HUES64 (cell line): ENCODE results near the gene TOX3.
A peak's percentile ranks its signal among the peaks of the same experiment; 100 is the strongest.

ENCODE experiments used
- H3K27ac ChIP-seq: 2 replicates; pipeline ENCODE4 v1.7.0; 2013; ENCODE audit warnings: low read depth, low read length, inconsistent platforms
- H3K27me3 ChIP-seq: 2 replicates; pipeline ENCODE4 v1.6.1; 2013; ENCODE audit warnings: mild to moderate bottlenecking, low read length; ENCODE audit not compliant: insufficient read depth
- H3K36me3 ChIP-seq: 2 replicates; pipeline ENCODE4 v1.6.1; 2013; ENCODE audit warnings: mild to moderate bottlenecking, low read length; ENCODE audit not compliant: insufficient read depth
- H3K4me1 ChIP-seq: 2 replicates; pipeline ENCODE4 v1.6.1; 2013; ENCODE audit warnings: mild to moderate bottlenecking, low read length, moderate library complexity; ENCODE audit not compliant: insufficient read depth
- H3K4me3 ChIP-seq: 2 replicates; pipeline ENCODE4 v1.5.1; 2013; ENCODE audit warnings: mild to moderate bottlenecking, low read length, moderate library complexity
- H3K9ac ChIP-seq: 2 replicates; pipeline ENCODE4 v1.6.1; 2013; ENCODE audit warnings: mild to moderate bottlenecking, low read depth, low read length
- H3K9me3 ChIP-seq: 2 replicates; pipeline ENCODE4 v1.6.1; 2013; ENCODE audit warnings: low read depth, low read length; ENCODE audit not compliant: insufficient read depth
- WGBS: fragments of 150-250, 120-280 bp; methylation state at CpG from one replicate; pipeline ENCODE4 v1.1.7; 2013; ENCODE audit warnings: missing lambda C conversion rate; 5-methylcytosine and 5-hydroxymethylcytosine counted together

The TOX3 gene

GRCh38 chr16:52465711-52466267, 81.2 kb downstream of the TOX3 start:
- no peaks in the 10 kb centered on the region for H3K9me3 ChIP-seq
- no peak overlapping the region for H3K9ac ChIP-seq
- no peaks in the 10 kb centered on the region for H3K27me3 ChIP-seq
- 94% methylated on average over 5 of the region's 5 CpGs for WGBS
- H3K4me1 ChIP-seq = peaks cover 62% of the 10 kb centered on the region
- peaks cover 20% of the 10 kb centered on the region for H3K36me3 ChIP-seq
- H3K4me3 ChIP-seq = no peak overlapping the region
- H3K27ac ChIP-seq = no peak overlapping the region

GRCh38 chr16:52463904-52464303, 83.0 kb downstream of the TOX3 start:
- WGBS = 88% methylated on average over 8 of the region's 8 CpGs

GRCh38 chr16:52462816-52463215, 84.1 kb downstream of the TOX3 start:
- H3K4me1 ChIP-seq = peaks cover 55% of the 10 kb centered on the region

More at GRCh38 chr16:52463904-52464303, 83.0 kb downstream of the TOX3 start:
- H3K4me1 ChIP-seq = peaks cover 55% of the 10 kb centered on the region
- H3K9ac ChIP-seq = no peak overlapping the region
- H3K9me3 ChIP-seq = no peaks in the 10 kb centered on the region
- H3K27me3 ChIP-seq = no peaks in the 10 kb centered on the region
- H3K4me3 ChIP-seq = no peak overlapping the region
- no peak overlapping the region for H3K27ac ChIP-seq
- peaks cover 20% of the 10 kb centered on the region for H3K36me3 ChIP-seq

GRCh38 chr16:52460639-52461178, 86.2 kb downstream of the TOX3 start:
- 95% methylated on average over 1 of the region's 1 CpG for WGBS
- H3K4me1 ChIP-seq = peaks cover 58% of the 10 kb centered on the region

More at GRCh38 chr16:52462816-52463215, 84.1 kb downstream of the TOX3 start:
- no peak overlapping the region for H3K27ac ChIP-seq
- no peak overlapping the region for H3K4me3 ChIP-seq
- no peaks in the 10 kb centered on the region for H3K27me3 ChIP-seq
- H3K36me3 ChIP-seq = peaks cover 20% of the 10 kb centered on the region
- H3K9ac ChIP-seq = no peak overlapping the region
- no peaks in the 10 kb centered on the region for H3K9me3 ChIP-seq

GRCh38 chr16:52456368-52456767, 90.6 kb downstream of the TOX3 start:
- Histone ChIP-seq H3K9me3 (no peaks in the 10 kb centered on the region), H3K36me3 (0 out of 2 replicates have a peak, but pooled peaks cover 3% of the 10 kb centered on the region), H3K9ac (peak overlapping the region; percentile 4; the same call in 1 of the 2 replicates), H3K27ac (peak overlapping the region; percentile 34; the same call in 1 of the 2 replicates), H3K4me3 (no peak overlapping the region; the same call in 1 of the 2 replicates), H3K27me3 (no peaks in the 10 kb centered on the region), H3K4me1 (peaks cover 48% of the 10 kb centered on the region)
- WGBS = 69% methylated on average over 2 of the region's 3 CpGs

More at GRCh38 chr16:52460639-52461178, 86.2 kb downstream of the TOX3 start:
- Histone ChIP-seq H3K27me3 (no peaks in the 10 kb centered on the region), H3K4me3 (no peak overlapping the region), H3K9me3 (no peaks in the 10 kb centered on the region), H3K9ac (no peak overlapping the region), H3K27ac (no peak overlapping the region), H3K36me3 (peaks cover 20% of the 10 kb centered on the region)

- Histone ChIP-seq H3K9me3 (no peaks in the 10 kb centered on the region), H3K36me3 (0 out of 2 replicates have a peak, but pooled peaks cover 3% of the 10 kb centered on the region), H3K4me1 (peaks cover 43% of the 10 kb centered on the region), H3K27ac (no peak overlapping the region), H3K9ac (no peak overlapping the region), H3K27me3 (no peaks in the 10 kb centered on the region), H3K4me3 (no peak overlapping the region; the same call in 1 of the 2 replicates)
- WGBS = 94% methylated on average over 3 of the region's 3 CpGs
Measured at GRCh38 chr16:52455549-52456277, 91.2 kb downstream of the TOX3 start.

GRCh38 chr16:52453644-52454043, 93.3 kb downstream of the TOX3 start:
- H3K9ac ChIP-seq = no peak overlapping the region
- WGBS = 95% methylated on average over 1 of the region's 1 CpG
- H3K4me3 ChIP-seq = no peak overlapping the region
- peaks cover 31% of the 10 kb centered on the region for H3K4me1 ChIP-seq
- no peaks in the 10 kb centered on the region for H3K9me3 ChIP-seq
- no peaks in the 10 kb centered on the region for H3K27me3 ChIP-seq
- no peak overlapping the region for H3K27ac ChIP-seq
- H3K36me3 ChIP-seq = peaks cover 17% of the 10 kb centered on the region

- 87% methylated on average over 4 of the region's 5 CpGs for WGBS
Measured at GRCh38 chr16:52451971-52452421, 94.9 kb downstream of the TOX3 start.

GRCh38 chr16:52450916-52451315, 96.0 kb downstream of the TOX3 start:
- 90% methylated on average over 6 of the region's 6 CpGs for WGBS
- H3K27ac ChIP-seq = no peak overlapping the region
- no peaks in the 10 kb centered on the region for H3K27me3 ChIP-seq
- H3K9me3 ChIP-seq = no peaks in the 10 kb centered on the region
- H3K4me3 ChIP-seq = no peak overlapping the region
- peaks cover 21% of the 10 kb centered on the region for H3K4me1 ChIP-seq
- peaks cover 20% of the 10 kb centered on the region for H3K36me3 ChIP-seq
- no peak overlapping the region for H3K9ac ChIP-seq

More at GRCh38 chr16:52451971-52452421, 94.9 kb downstream of the TOX3 start:
- no peak overlapping the region for H3K27ac ChIP-seq
- peaks cover 20% of the 10 kb centered on the region for H3K4me1 ChIP-seq
- H3K9ac ChIP-seq = no peak overlapping the region
- no peaks in the 10 kb centered on the region for H3K27me3 ChIP-seq
- no peaks in the 10 kb centered on the region for H3K9me3 ChIP-seq
- no peak overlapping the region for H3K4me3 ChIP-seq
- peaks cover 19% of the 10 kb centered on the region for H3K36me3 ChIP-seq

GRCh38 chr16:52450241-52450640, 96.7 kb downstream of the TOX3 start:
- WGBS = 96% methylated on average over 7 of the region's 7 CpGs
- no peaks in the 10 kb centered on the region for H3K9me3 ChIP-seq

GRCh38 chr16:52446080-52446479, 100.9 kb downstream of the TOX3 start:
- H3K4me3 ChIP-seq = no peak overlapping the region
- WGBS = 88% methylated on average over 2 of the region's 4 CpGs
- no peaks in the 10 kb centered on the region for H3K9me3 ChIP-seq
- no peak overlapping the region for H3K27ac ChIP-seq
- no peaks in the 10 kb centered on the region for H3K27me3 ChIP-seq
- H3K9ac ChIP-seq = no peak overlapping the region
- H3K36me3 ChIP-seq = peaks cover 66% of the 10 kb centered on the region
- peaks cover 31% of the 10 kb centered on the region for H3K4me1 ChIP-seq

More at GRCh38 chr16:52450241-52450640, 96.7 kb downstream of the TOX3 start:
- Histone ChIP-seq H3K4me1 (peaks cover 24% of the 10 kb centered on the region), H3K36me3 (peaks cover 27% of the 10 kb centered on the region), H3K27ac (no peak overlapping the region), H3K4me3 (no peak overlapping the region), H3K27me3 (no peaks in the 10 kb centered on the region), H3K9ac (no peak overlapping the region)
